H9 (cell line): ENCODE measurements around the gene SWT1. TPM values are rescaled to one million over a fixed set of nuclear protein-coding genes. Genes with fewer than 3 reads are reported as not detected.

ENCODE experiments used
- DNase-seq: peaks from one replicate; pipeline ENCODE4 v3.0.0-alpha.2; 2017
- H2AFZ ChIP-seq: one replicate; pipeline ENCODE4 v1.6.1; 2013; ENCODE audit warnings: mild to moderate bottlenecking, low read length, control low read depth, moderate library complexity
- H2AK5ac ChIP-seq: 2 replicates; pipeline ENCODE4 v1.6.1; 2013; ENCODE audit warnings: low read length, control low read depth, mixed read lengths; ENCODE audit not compliant: insufficient read length
- H2BK120ac ChIP-seq: one replicate; pipeline ENCODE4 v1.6.1; 2013; ENCODE audit warnings: low read depth, mild to moderate bottlenecking, low read length, control low read depth, inconsistent platforms; ENCODE audit not compliant: poor library complexity, severe bottlenecking
- H2BK12ac ChIP-seq: 2 replicates; pipeline ENCODE4 v1.6.1; 2013; ENCODE audit warnings: low read length, control low read depth, mixed read lengths, low read depth; ENCODE audit not compliant: insufficient read length
- H2BK15ac ChIP-seq: 2 replicates; pipeline ENCODE4 v1.6.1; 2013; ENCODE audit warnings: low read depth, low read length, control low read depth
- H2BK20ac ChIP-seq: one replicate; pipeline ENCODE4 v1.6.1; 2013; ENCODE audit warnings: low read depth, mild to moderate bottlenecking, low read length, control low read depth, inconsistent platforms; ENCODE audit not compliant: poor library complexity, severe bottlenecking
- H2BK5ac ChIP-seq: 2 replicates; pipeline ENCODE4 v1.6.1; 2013; ENCODE audit warnings: low read length, control low read depth, mixed read lengths; ENCODE audit not compliant: insufficient read length
- H3K14ac ChIP-seq: 2 replicates; pipeline ENCODE4 v1.6.1; 2013; ENCODE audit warnings: low read length, control low read depth; ENCODE audit not compliant: insufficient read depth
- H3K18ac ChIP-seq: 2 replicates; pipeline ENCODE4 v1.6.1; 2013; ENCODE audit warnings: low read depth, mild to moderate bottlenecking, mixed read lengths, low read length, control low read depth; ENCODE audit not compliant: insufficient read length
- H3K23ac ChIP-seq: 2 replicates; pipeline ENCODE4 v1.6.1; 2013; ENCODE audit warnings: low read length, control low read depth, mixed read lengths, low read depth; ENCODE audit not compliant: insufficient read length
- H3K23me2 ChIP-seq: 2 replicates; pipeline ENCODE4 v1.6.1; 2013; ENCODE audit warnings: low read depth, mild to moderate bottlenecking, mixed read lengths, low read length, control low read depth; ENCODE audit not compliant: insufficient read length, poor library complexity, severe bottlenecking
- H3K27ac ChIP-seq: 2 replicates; pipeline ENCODE4 v1.5.1; 2013; ENCODE audit warnings: low read length, control low read depth, mixed read lengths, low read depth; ENCODE audit not compliant: insufficient read length
- H3K27me3 ChIP-seq: 2 replicates; pipeline ENCODE4 v1.6.1; 2013; ENCODE audit warnings: low read length, control low read depth, inconsistent platforms; ENCODE audit not compliant: insufficient read depth
- H3K4ac ChIP-seq: 2 replicates; pipeline ENCODE4 v1.6.1; 2013; ENCODE audit warnings: low read depth, mild to moderate bottlenecking, control low read depth, inconsistent platforms, low read length, moderate library complexity
- H3K4me1 ChIP-seq: 2 replicates; pipeline ENCODE4 v1.6.1; 2013; ENCODE audit warnings: low read length, control low read depth, inconsistent platforms; ENCODE audit not compliant: insufficient read depth
- H3K4me2 ChIP-seq: 2 replicates; pipeline ENCODE4 v1.6.1; 2013; ENCODE audit warnings: low read length, control low read depth, mixed read lengths; ENCODE audit not compliant: insufficient read length, insufficient read depth
- H3K56ac ChIP-seq: 2 replicates; pipeline ENCODE4 v1.6.1; 2013; ENCODE audit warnings: low read depth, mild to moderate bottlenecking, mixed read lengths, low read length, control low read depth; ENCODE audit not compliant: insufficient read length
- H3K79me1 ChIP-seq: 2 replicates; pipeline ENCODE4 v1.6.1; 2013; ENCODE audit warnings: low read depth, mild to moderate bottlenecking, moderate library complexity, low read length, control low read depth, inconsistent platforms; ENCODE audit not compliant: insufficient read depth, poor library complexity, severe bottlenecking
- H3K79me2 ChIP-seq: 2 replicates; pipeline ENCODE4 v1.6.1; 2013; ENCODE audit warnings: low read length, control low read depth, inconsistent platforms; ENCODE audit not compliant: insufficient read depth
- H3K9ac ChIP-seq: 2 replicates; pipeline ENCODE4 v1.6.1; 2013; ENCODE audit warnings: low read length, control low read depth, mixed read lengths; ENCODE audit not compliant: insufficient read length; ENCODE audit errors: extremely low read depth
- H3K9me3 ChIP-seq: one replicate; pipeline ENCODE4 v1.6.1; 2013; ENCODE audit warnings: low read depth, low read length, inconsistent platforms; ENCODE audit not compliant: control insufficient read depth
- H3T11ph ChIP-seq: one replicate; pipeline ENCODE4 v1.6.1; 2013; ENCODE audit warnings: mild to moderate bottlenecking, low read length, control low read depth, inconsistent platforms
- H4K20me1 ChIP-seq: one replicate; pipeline ENCODE4 v1.6.1; 2013; ENCODE audit not compliant: control insufficient read depth, insufficient read length, insufficient read depth
- H4K5ac ChIP-seq: 2 replicates; pipeline ENCODE4 v1.6.1; 2013; ENCODE audit warnings: low read depth, mild to moderate bottlenecking, mixed read lengths, low read length, control low read depth; ENCODE audit not compliant: insufficient read length
- H4K8ac ChIP-seq: replicated peaks from 2 replicates; pipeline ENCODE4 v1.6.1; 2013; ENCODE audit warnings: low read length, control low read depth, mixed read lengths, low read depth; ENCODE audit not compliant: insufficient read length
- H4K91ac ChIP-seq: 2 replicates; pipeline ENCODE4 v1.6.1; 2013; ENCODE audit warnings: low read depth, mild to moderate bottlenecking, moderate library complexity, mixed read lengths, low read length, control low read depth; ENCODE audit not compliant: insufficient read length
- H3K27ac Mint-ChIP-seq, 3 experiments: 2 replicates in 2 of 3; 3 replicates in 1 of 3; pipeline ENCODE4 v1.8.0; 2020 to 2021; ENCODE audit warnings: mixed read lengths in 3 of 3, mild to moderate bottlenecking in 1 of 3, moderate library complexity in 1 of 3
- H3K27me3 Mint-ChIP-seq: 2 replicates; pipeline ENCODE4 v1.8.0; 2021; ENCODE audit warnings: low read depth, mild to moderate bottlenecking, moderate library complexity, mixed read lengths
- H3K36me3 Mint-ChIP-seq, 3 experiments: 2 replicates in 2 of 3; 3 replicates in 1 of 3; pipeline ENCODE4 v1.8.0; 2020 to 2021; ENCODE audit warnings: low read depth in 3 of 3, mixed read lengths in 3 of 3; ENCODE audit not compliant: insufficient read depth in 1 of 3
- H3K4me1 Mint-ChIP-seq, 2 experiments: 2 replicates each; pipeline ENCODE4 v1.8.0; 2020; ENCODE audit warnings: mixed read lengths in 2 of 2
- H3K4me3 Mint-ChIP-seq, 2 experiments: 2 replicates in 1 of 2; 3 replicates in 1 of 2; pipeline ENCODE4 v1.8.0; 2020 to 2021; ENCODE audit warnings: mild to moderate bottlenecking in 2 of 2, mixed read lengths in 2 of 2, moderate library complexity in 1 of 2
- H3K9me3 Mint-ChIP-seq, 2 experiments: 2 replicates in 1 of 2; 3 replicates in 1 of 2; pipeline ENCODE4 v1.8.0; 2020; ENCODE audit warnings: mild to moderate bottlenecking in 2 of 2, mixed read lengths in 2 of 2, moderate library complexity in 1 of 2
- WGBS: extraction: QIAGEN DNeasy Blood & Tissue Kit; methylation state at CpG from one replicate; pipeline ENCODE4 v1.1.7; 2013; ENCODE audit warnings: missing lambda C conversion rate, low lambda C conversion rate, mixed read lengths; ENCODE audit not compliant: insufficient read length; ENCODE audit errors: extremely low coverage; 5-methylcytosine and 5-hydroxymethylcytosine counted together
- total RNA-seq: library from RNA; stranded (reverse); gene quantifications from 2 replicates; pipeline ENCODE4 v1.2.1, GENCODE V29; 2021
- TF ChIP-seq, protein P1 (sequence below): fragments of 200-600 bp; sonication (generic); conservative IDR thresholded peaks from 3 replicates; pipeline ENCODE4 v1.8.0; 2021; ENCODE audit warnings: antibody characterized with exemption, mild to moderate bottlenecking

The SWT1 gene
- total RNA-seq, 1 experiment from 2014 or later: 5.2 TPM

DNA sequence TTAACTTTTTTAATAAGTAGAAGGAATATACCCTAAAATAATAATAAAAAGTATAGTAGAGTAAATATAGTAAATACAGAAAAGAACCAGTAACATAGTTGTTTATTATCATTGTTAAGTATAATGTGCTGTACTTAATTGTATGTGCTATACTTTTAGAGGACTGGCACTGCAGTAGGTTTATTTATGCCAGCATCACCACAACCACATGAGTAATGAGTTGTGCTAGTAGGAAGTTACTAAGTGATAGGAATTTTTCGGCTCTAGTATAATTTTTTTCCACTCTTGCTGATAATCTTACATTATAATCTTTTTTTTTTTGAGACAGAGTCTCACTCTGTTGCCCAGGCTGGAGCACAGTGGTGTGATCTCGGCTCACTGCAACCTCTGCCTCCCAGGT, 88.5 kb downstream of the SWT1 start:
- DNase-seq: no peak
- Mint-ChIP-seq H3K4me3 (no peak overlapping the region), H3K27me3 (no peaks in the 10 kb centered on the region), H3K27ac (no peak overlapping the region), H3K9me3 (no peaks in the 10 kb centered on the region), H3K4me1 (peaks cover 16 to 17% of the 10 kb centered on the region in 2 experiments), H3K36me3 (no peaks in the 10 kb centered on the region)
- Histone ChIP-seq H3K4ac (no peak overlapping the region), H2AK5ac (no peak overlapping the region), H2BK20ac (no peak overlapping the region), H3T11ph (no peak overlapping the region), H2AFZ (no peak overlapping the region), H4K8ac (no peak overlapping the region), H3K14ac (no peak overlapping the region), H4K20me1 (no peaks in the 10 kb centered on the region), H3K79me1 (no peaks in the 10 kb centered on the region), H3K79me2 (no peaks in the 10 kb centered on the region), H2BK5ac (no peak overlapping the region), H2BK120ac (no peak overlapping the region), H3K9ac (no peak overlapping the region), H2BK15ac (no peak overlapping the region), H4K5ac (no peak overlapping the region), H3K27me3 (no peaks in the 10 kb centered on the region), H4K91ac (no peak overlapping the region), H3K4me2 (no peak overlapping the region), H3K9me3 (no peaks in the 10 kb centered on the region), H3K23me2 (no peaks in the 10 kb centered on the region), H3K56ac (no peak overlapping the region), H2BK12ac (no peak overlapping the region), H3K18ac (no peak overlapping the region), H3K23ac (no peak overlapping the region), H3K27ac (no peak overlapping the region), H3K4me1 (peaks cover 8% of the 10 kb centered on the region; the same call in 1 of the 2 replicates)
- WGBS: no CpG with 5 or more reads among the region's 2 CpGs
- TF ChIP-seq, protein P1, sequence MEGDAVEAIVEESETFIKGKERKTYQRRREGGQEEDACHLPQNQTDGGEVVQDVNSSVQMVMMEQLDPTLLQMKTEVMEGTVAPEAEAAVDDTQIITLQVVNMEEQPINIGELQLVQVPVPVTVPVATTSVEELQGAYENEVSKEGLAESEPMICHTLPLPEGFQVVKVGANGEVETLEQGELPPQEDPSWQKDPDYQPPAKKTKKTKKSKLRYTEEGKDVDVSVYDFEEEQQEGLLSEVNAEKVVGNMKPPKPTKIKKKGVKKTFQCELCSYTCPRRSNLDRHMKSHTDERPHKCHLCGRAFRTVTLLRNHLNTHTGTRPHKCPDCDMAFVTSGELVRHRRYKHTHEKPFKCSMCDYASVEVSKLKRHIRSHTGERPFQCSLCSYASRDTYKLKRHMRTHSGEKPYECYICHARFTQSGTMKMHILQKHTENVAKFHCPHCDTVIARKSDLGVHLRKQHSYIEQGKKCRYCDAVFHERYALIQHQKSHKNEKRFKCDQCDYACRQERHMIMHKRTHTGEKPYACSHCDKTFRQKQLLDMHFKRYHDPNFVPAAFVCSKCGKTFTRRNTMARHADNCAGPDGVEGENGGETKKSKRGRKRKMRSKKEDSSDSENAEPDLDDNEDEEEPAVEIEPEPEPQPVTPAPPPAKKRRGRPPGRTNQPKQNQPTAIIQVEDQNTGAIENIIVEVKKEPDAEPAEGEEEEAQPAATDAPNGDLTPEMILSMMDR: no peak
